Neural cell (in vitro differentiated cells): ENCODE data around the gene C1QTNF8. TPM values are rescaled to one million over a fixed set of nuclear protein-coding genes. Genes with fewer than 3 reads are reported as not detected.

ENCODE experiments used
- H2AFZ ChIP-seq: fragments of 200-600, 300-800 bp; sonication (generic), shearing (Covaris generic); 2 replicates; pipeline ENCODE4 v1.6.0; 2014; ENCODE audit warnings: low read depth, mild to moderate bottlenecking, antibody characterized with exemption, low read length, moderate library complexity
- H3F3A ChIP-seq: fragments of 200-600 bp; shearing (Covaris generic); 2 replicates; pipeline ENCODE4 v1.6.1; 2016; ENCODE audit warnings: mild to moderate bottlenecking, moderate library complexity, mixed read lengths, antibody characterized with exemption, low read length; ENCODE audit not compliant: insufficient read depth, poor library complexity, severe bottlenecking
- H3K27ac ChIP-seq: fragments of 200-600, 300-800 bp; sonication (generic), shearing (Covaris generic); 2 replicates; pipeline ENCODE4 v1.5.1; 2014; ENCODE audit warnings: mild to moderate bottlenecking, low read length, moderate library complexity
- H3K27me3 ChIP-seq: fragments of 300-800, 200-600 bp; sonication (generic), shearing (Covaris generic); 2 replicates; pipeline ENCODE4 v1.6.0; 2014; ENCODE audit warnings: mild to moderate bottlenecking, low read depth, low read length, moderate library complexity; ENCODE audit not compliant: insufficient read depth
- H3K36me3 ChIP-seq: fragments of 300-800, 200-600 bp; sonication (generic), shearing (Covaris generic); 2 replicates; pipeline ENCODE4 v1.5.1; 2014; ENCODE audit warnings: mild to moderate bottlenecking, antibody characterized with exemption, low read length, moderate library complexity; ENCODE audit not compliant: insufficient read depth
- H3K4me2 ChIP-seq: fragments of 300-800, 200-600 bp; sonication (generic), shearing (Covaris generic); 2 replicates; pipeline ENCODE4 v1.6.0; 2014; ENCODE audit warnings: mild to moderate bottlenecking, low read length
- H3K4me3 ChIP-seq: fragments of 300-800, 200-600 bp; sonication (generic), shearing (Covaris generic); 2 replicates; pipeline ENCODE4 v1.5.1; 2014; ENCODE audit warnings: mild to moderate bottlenecking, low read length, moderate library complexity
- H3K79me2 ChIP-seq: fragments of 200-600 bp; shearing (Covaris generic); replicated peaks from 2 replicates; pipeline ENCODE4 v1.6.0; 2014; ENCODE audit warnings: mild to moderate bottlenecking, low read length, moderate library complexity; ENCODE audit not compliant: insufficient read depth
- H3K9ac ChIP-seq: fragments of 300-800, 200-600 bp; sonication (generic), shearing (Covaris generic); 2 replicates; pipeline ENCODE4 v1.6.1; 2016; ENCODE audit warnings: mild to moderate bottlenecking, low read length, mixed read lengths
- H3K9me2 ChIP-seq: fragments of 200-600 bp; shearing (Covaris generic); 2 replicates; pipeline ENCODE4 v1.6.1; 2016; ENCODE audit warnings: mild to moderate bottlenecking, low read length, mixed read lengths; ENCODE audit not compliant: insufficient read depth
- H3K9me3 ChIP-seq: fragments of 200-600, 300-800 bp; sonication (generic), shearing (Covaris generic); 2 replicates; pipeline ENCODE4 v1.6.1; 2016; ENCODE audit warnings: mild to moderate bottlenecking, mixed run types, low read length, moderate library complexity, mixed read lengths
- H4K20me1 ChIP-seq: fragments of 200-600 bp; shearing (Covaris generic); 2 replicates; pipeline ENCODE4 v1.6.1; 2016; ENCODE audit warnings: mild to moderate bottlenecking, mixed run types; ENCODE audit not compliant: insufficient read depth
- EP300 ChIP-seq: fragments of 450-650 bp; conservative IDR thresholded peaks from 2 replicates; pipeline ENCODE4 v1.6.1; 2014; ENCODE audit warnings: antibody characterized with exemption, mild to moderate bottlenecking, moderate library complexity; ENCODE audit not compliant: poor library complexity, severe bottlenecking
- EZH2 ChIP-seq: fragments of 200-600, 300-800 bp; shearing (Covaris generic), sonication (generic); IDR thresholded peaks from 2 replicates; pipeline ENCODE4 v1.6.1; 2014; ENCODE audit warnings: antibody characterized with exemption, low read length, borderline replicate concordance, mild to moderate bottlenecking; ENCODE audit not compliant: insufficient read depth, poor library complexity, severe bottlenecking
- MXI1 ChIP-seq: fragments of 450-650 bp; conservative IDR thresholded peaks from 2 replicates; pipeline ENCODE4 v1.6.1; 2014; ENCODE audit warnings: antibody characterized with exemption, mild to moderate bottlenecking; ENCODE audit not compliant: poor library complexity, severe bottlenecking
- POLR2AphosphoS5 ChIP-seq: IDR thresholded peaks from 2 replicates; pipeline ENCODE4 v1.6.1; 2012
- RAD21 ChIP-seq: fragments of 450-650 bp; conservative IDR thresholded peaks from 2 replicates; pipeline ENCODE4 v1.6.1; 2014; ENCODE audit warnings: antibody characterized with exemption, mild to moderate bottlenecking, moderate library complexity
- SMC3 ChIP-seq: fragments of 450-650 bp; conservative IDR thresholded peaks from 2 replicates; pipeline ENCODE4 v1.6.1; 2014; ENCODE audit warnings: antibody characterized with exemption, mild to moderate bottlenecking, moderate library complexity; ENCODE audit not compliant: poor library complexity
- TAF1 ChIP-seq: IDR thresholded peaks from 2 replicates; pipeline ENCODE4 v1.6.1; 2012; ENCODE audit warnings: low read depth
- polyA plus RNA-seq: library from polyadenylated mRNA; depleted of rRNA; stranded (reverse); fragments of >200 nt; gene quantifications from 2 replicates; pipeline ENCODE4 v1.2.3, GENCODE V29; 2014
- TF ChIP-seq, protein P1 (sequence below): IDR thresholded peaks from 2 replicates; pipeline ENCODE4 v1.6.1; 2012; ENCODE audit warnings: borderline replicate concordance
- TF ChIP-seq, protein P2 (sequence below): fragments of 450-650 bp; IDR thresholded peaks from 2 replicates; pipeline ENCODE4 v1.5.1; 2014; ENCODE audit warnings: antibody characterized with exemption, mild to moderate bottlenecking, moderate library complexity; ENCODE audit not compliant: poor library complexity, severe bottlenecking

The C1QTNF8 gene
- polyA plus RNA-seq, 1 donor from 2014 or later: 0.79 TPM

DNA sequence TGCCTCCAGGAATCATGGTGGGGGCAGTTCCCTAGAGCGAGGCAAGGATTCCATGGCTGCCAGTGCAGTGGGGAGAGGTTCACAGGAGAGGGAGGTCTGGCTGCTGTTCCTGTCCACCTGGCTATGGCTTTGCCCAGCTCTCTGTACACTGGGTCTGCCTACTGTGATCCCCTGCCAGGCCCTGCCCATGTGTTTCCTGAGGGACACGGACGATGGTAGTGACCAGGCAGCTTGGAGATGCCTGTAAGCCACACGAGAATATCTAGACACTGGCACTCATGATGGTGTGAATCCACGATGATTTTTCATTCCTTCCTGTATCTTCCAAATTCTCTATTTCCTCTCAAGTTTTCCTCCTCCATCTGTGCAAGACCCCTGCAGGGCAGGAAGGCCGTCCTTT is 11.1 kb downstream of the C1QTNF8 start:
- Histone ChIP-seq H2AFZ (no peak overlapping the region), H3K4me3 (no peak overlapping the region), H4K20me1 (no peaks in the 10 kb centered on the region), H3K36me3 (no peaks in the 10 kb centered on the region), H3F3A (no peaks in the 10 kb centered on the region), H3K9me3 (no peaks in the 10 kb centered on the region), H3K9ac (no peak overlapping the region), H3K9me2 (no peaks in the 10 kb centered on the region), H3K27ac (no peak overlapping the region), H3K79me2 (no peaks in the 10 kb centered on the region), H3K4me2 (no peak overlapping the region), H3K27me3 (no peaks in the 10 kb centered on the region)
- TF ChIP-seq RAD21: no peak
- TF ChIP-seq EP300: no peak
- TF ChIP-seq, protein P1, sequence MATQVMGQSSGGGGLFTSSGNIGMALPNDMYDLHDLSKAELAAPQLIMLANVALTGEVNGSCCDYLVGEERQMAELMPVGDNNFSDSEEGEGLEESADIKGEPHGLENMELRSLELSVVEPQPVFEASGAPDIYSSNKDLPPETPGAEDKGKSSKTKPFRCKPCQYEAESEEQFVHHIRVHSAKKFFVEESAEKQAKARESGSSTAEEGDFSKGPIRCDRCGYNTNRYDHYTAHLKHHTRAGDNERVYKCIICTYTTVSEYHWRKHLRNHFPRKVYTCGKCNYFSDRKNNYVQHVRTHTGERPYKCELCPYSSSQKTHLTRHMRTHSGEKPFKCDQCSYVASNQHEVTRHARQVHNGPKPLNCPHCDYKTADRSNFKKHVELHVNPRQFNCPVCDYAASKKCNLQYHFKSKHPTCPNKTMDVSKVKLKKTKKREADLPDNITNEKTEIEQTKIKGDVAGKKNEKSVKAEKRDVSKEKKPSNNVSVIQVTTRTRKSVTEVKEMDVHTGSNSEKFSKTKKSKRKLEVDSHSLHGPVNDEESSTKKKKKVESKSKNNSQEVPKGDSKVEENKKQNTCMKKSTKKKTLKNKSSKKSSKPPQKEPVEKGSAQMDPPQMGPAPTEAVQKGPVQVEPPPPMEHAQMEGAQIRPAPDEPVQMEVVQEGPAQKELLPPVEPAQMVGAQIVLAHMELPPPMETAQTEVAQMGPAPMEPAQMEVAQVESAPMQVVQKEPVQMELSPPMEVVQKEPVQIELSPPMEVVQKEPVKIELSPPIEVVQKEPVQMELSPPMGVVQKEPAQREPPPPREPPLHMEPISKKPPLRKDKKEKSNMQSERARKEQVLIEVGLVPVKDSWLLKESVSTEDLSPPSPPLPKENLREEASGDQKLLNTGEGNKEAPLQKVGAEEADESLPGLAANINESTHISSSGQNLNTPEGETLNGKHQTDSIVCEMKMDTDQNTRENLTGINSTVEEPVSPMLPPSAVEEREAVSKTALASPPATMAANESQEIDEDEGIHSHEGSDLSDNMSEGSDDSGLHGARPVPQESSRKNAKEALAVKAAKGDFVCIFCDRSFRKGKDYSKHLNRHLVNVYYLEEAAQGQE: no peak
- TF ChIP-seq POLR2AphosphoS5: no peak
- TF ChIP-seq EZH2: no peak
- TF ChIP-seq TAF1: no peak
- TF ChIP-seq, protein P2, sequence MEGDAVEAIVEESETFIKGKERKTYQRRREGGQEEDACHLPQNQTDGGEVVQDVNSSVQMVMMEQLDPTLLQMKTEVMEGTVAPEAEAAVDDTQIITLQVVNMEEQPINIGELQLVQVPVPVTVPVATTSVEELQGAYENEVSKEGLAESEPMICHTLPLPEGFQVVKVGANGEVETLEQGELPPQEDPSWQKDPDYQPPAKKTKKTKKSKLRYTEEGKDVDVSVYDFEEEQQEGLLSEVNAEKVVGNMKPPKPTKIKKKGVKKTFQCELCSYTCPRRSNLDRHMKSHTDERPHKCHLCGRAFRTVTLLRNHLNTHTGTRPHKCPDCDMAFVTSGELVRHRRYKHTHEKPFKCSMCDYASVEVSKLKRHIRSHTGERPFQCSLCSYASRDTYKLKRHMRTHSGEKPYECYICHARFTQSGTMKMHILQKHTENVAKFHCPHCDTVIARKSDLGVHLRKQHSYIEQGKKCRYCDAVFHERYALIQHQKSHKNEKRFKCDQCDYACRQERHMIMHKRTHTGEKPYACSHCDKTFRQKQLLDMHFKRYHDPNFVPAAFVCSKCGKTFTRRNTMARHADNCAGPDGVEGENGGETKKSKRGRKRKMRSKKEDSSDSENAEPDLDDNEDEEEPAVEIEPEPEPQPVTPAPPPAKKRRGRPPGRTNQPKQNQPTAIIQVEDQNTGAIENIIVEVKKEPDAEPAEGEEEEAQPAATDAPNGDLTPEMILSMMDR: no peak
- no peak for TF ChIP-seq MXI1
- no peak for TF ChIP-seq SMC3

DNA sequence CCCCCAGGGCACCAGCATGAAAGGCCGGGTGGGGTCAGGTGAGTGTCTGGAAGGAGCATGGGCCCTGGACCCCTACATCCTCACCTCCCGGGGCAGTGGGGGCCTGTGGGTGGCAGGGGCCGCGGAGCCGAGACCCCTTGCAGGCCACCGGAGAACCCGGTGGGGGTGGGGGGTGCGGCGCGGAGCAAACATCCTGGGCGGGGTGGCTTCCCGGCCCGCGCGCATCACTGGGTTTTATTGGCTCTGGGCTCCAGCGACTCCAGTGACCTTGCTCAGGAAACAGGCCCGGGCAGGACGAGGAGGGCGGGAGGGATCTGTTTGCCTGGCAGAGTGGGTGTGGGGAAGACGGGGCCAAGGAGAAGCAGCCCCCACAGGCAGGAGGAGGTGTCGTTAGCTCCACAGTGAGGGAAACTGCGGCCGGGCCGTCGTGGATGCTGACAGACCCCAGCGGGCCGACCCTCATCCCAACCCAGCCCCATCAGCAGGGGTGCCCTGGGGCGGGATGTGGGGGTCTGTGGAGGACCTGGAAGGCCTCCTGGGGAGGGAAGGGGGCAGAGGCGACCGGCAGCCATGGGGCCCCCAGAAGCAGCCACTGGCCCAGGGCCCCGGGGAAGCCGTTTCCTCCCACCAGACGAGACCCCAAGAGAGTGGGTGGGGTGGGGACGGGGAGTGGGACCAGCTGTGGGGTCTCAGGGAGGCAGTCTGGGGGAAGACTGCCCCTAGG is 12.9 kb downstream of the C1QTNF8 start:
- TF ChIP-seq EP300: no peak
- TF ChIP-seq SMC3: no peak
- TF ChIP-seq, protein P2: no peak
- TF ChIP-seq, protein P1: no peak
- no peak for TF ChIP-seq MXI1
- TF ChIP-seq TAF1: no peak
- no peak for TF ChIP-seq POLR2AphosphoS5
- TF ChIP-seq EZH2: no peak
- TF ChIP-seq RAD21: no peak
- Histone ChIP-seq H3K9me2 (no peaks in the 10 kb centered on the region), H3K9me3 (no peaks in the 10 kb centered on the region), H3K27me3 (no peaks in the 10 kb centered on the region), H3K9ac (no peak overlapping the region), H3K4me3 (no peak overlapping the region), H3K36me3 (no peaks in the 10 kb centered on the region), H2AFZ (no peak overlapping the region), H3F3A (no peaks in the 10 kb centered on the region), H4K20me1 (no peaks in the 10 kb centered on the region), H3K4me2 (no peak overlapping the region), H3K27ac (no peak overlapping the region), H3K79me2 (no peaks in the 10 kb centered on the region)
